Measurements from ENCODE around the gene F7.

GRCh38 chr13:113160983-113161382 lies 55.4 kb downstream of the F7 start:
- TF ChIP-seq, protein P1, sequence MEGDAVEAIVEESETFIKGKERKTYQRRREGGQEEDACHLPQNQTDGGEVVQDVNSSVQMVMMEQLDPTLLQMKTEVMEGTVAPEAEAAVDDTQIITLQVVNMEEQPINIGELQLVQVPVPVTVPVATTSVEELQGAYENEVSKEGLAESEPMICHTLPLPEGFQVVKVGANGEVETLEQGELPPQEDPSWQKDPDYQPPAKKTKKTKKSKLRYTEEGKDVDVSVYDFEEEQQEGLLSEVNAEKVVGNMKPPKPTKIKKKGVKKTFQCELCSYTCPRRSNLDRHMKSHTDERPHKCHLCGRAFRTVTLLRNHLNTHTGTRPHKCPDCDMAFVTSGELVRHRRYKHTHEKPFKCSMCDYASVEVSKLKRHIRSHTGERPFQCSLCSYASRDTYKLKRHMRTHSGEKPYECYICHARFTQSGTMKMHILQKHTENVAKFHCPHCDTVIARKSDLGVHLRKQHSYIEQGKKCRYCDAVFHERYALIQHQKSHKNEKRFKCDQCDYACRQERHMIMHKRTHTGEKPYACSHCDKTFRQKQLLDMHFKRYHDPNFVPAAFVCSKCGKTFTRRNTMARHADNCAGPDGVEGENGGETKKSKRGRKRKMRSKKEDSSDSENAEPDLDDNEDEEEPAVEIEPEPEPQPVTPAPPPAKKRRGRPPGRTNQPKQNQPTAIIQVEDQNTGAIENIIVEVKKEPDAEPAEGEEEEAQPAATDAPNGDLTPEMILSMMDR (IDR thresholded peaks at IDR 0.05) = no peak
- no peak for TF ChIP-seq CBX2 (IDR thresholded peaks at IDR 0.05; ENCODE audit: borderline replicate concordance, low read depth)
- TF ChIP-seq RFX5 (IDR thresholded peaks at IDR 0.05) = no peak
- no peak for TF ChIP-seq POLR2A (IDR thresholded peaks at IDR 0.05; ENCODE audit: low read length)
- no peak for TF ChIP-seq ESRRA (IDR thresholded peaks at IDR 0.05; ENCODE audit: borderline replicate concordance, low read length)
- no peak for TF ChIP-seq POLR2AphosphoS2 (conservative IDR thresholded peaks at IDR 0.05; ENCODE audit: low read length)
- TF ChIP-seq, protein P2, sequence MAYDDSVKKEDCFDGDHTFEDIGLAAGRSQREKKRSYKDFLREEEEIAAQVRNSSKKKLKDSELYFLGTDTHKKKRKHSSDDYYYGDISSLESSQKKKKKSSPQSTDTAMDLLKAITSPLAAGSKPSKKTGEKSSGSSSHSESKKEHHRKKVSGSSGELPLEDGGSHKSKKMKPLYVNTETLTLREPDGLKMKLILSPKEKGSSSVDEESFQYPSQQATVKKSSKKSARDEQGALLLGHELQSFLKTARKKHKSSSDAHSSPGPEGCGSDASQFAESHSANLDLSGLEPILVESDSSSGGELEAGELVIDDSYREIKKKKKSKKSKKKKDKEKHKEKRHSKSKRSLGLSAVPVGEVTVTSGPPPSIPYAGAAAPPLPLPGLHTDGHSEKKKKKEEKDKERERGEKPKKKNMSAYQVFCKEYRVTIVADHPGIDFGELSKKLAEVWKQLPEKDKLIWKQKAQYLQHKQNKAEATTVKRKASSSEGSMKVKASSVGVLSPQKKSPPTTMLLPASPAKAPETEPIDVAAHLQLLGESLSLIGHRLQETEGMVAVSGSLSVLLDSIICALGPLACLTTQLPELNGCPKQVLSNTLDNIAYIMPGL (CRISPR knock-in tag; IDR thresholded peaks at IDR 0.05; ENCODE audit: borderline replicate concordance) = no peak
- TF ChIP-seq, protein P3, sequence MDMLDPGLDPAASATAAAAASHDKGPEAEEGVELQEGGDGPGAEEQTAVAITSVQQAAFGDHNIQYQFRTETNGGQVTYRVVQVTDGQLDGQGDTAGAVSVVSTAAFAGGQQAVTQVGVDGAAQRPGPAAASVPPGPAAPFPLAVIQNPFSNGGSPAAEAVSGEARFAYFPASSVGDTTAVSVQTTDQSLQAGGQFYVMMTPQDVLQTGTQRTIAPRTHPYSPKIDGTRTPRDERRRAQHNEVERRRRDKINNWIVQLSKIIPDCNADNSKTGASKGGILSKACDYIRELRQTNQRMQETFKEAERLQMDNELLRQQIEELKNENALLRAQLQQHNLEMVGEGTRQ (IDR thresholded peaks at IDR 0.05) = no peak
- TF ChIP-seq CEBPB (IDR thresholded peaks at IDR 0.05) = no peak
- no peak for TF ChIP-seq NR3C1 (IDR thresholded peaks at IDR 0.05)
- no peak for TF ChIP-seq SMC3 (IDR thresholded peaks at IDR 0.05)
- no peak for TF ChIP-seq NFE2L2 (conservative IDR thresholded peaks at IDR 0.05; ENCODE audit: low read length)
- TF ChIP-seq PBX3 (IDR thresholded peaks at IDR 0.05) = no peak

Measured in A549 (cell line).